Suprapubic skin (tissue), 4 donors: ENCODE measurements around the gene COX4I2. TPM values are rescaled to one million over a fixed set of nuclear protein-coding genes. Genes with fewer than 3 reads are reported as not detected.

Experiments used
- DNase-seq, 2 donors: peaks; one replicate each; pipeline ENCODE4 v3.0.0-alpha.2; 2019; ENCODE audit warnings: low spot score in 2 of 2
- H3K27ac ChIP-seq: fragments of 200-600 bp; sonication (generic); one replicate; pipeline ENCODE4 v1.5.1; 2019
- H3K27me3 ChIP-seq: fragments of 200-600 bp; sonication (generic); one replicate; pipeline ENCODE4 v1.5.1; 2019
- H3K36me3 ChIP-seq: fragments of 200-600 bp; sonication (generic); one replicate; pipeline ENCODE4 v1.5.1; 2019
- H3K4me1 ChIP-seq: fragments of 200-600 bp; sonication (generic); one replicate; pipeline ENCODE4 v1.5.1; 2019
- H3K4me3 ChIP-seq: fragments of 200-600 bp; sonication (generic); one replicate; pipeline ENCODE4 v1.5.1; 2019; ENCODE audit warnings: mild to moderate bottlenecking
- H3K9me3 ChIP-seq: fragments of 200-600 bp; sonication (generic); one replicate; pipeline ENCODE4 v1.5.1; 2019
- CTCF ChIP-seq, 2 donors: fragments of 200-600 bp in 1 of 2; fragments of 450-650 bp in 1 of 2; sonication (generic) in 1 of 2; IDR thresholded peaks; one replicate each; pipeline ENCODE4 v1.5.1; 2016 to 2019; ENCODE audit warnings: antibody characterized with exemption in 2 of 2, mild to moderate bottlenecking in 1 of 2, moderate library complexity in 1 of 2
- EP300 ChIP-seq: sonication (generic); formaldehyde crosslinking; IDR thresholded peaks from one replicate; pipeline ENCODE4 v1.6.1; 2017; ENCODE audit warnings: antibody characterized with exemption
- POLR2A ChIP-seq, 2 donors: fragments of 450-650 bp; IDR thresholded peaks; one replicate each; pipeline ENCODE4 v1.6.1; 2017; ENCODE audit warnings: antibody characterized with exemption in 2 of 2, mild to moderate bottlenecking in 2 of 2, moderate library complexity in 2 of 2
- POLR2AphosphoS5 ChIP-seq, 3 donors: sonication (generic); formaldehyde crosslinking; IDR thresholded peaks; one replicate each; pipeline ENCODE4 v1.6.1; 2017; ENCODE audit warnings: antibody characterized with exemption in 3 of 3
- WGBS: methylation state at CpG from one replicate; pipeline ENCODE4 v1.1.5; 2018; 5-methylcytosine and 5-hydroxymethylcytosine counted together
- total RNA-seq, 4 donors: library from RNA; depleted of rRNA; stranded (reverse); fragments of >200 nt; gene quantifications; one replicate each; pipeline ENCODE4 v1.1.0, GENCODE V29; 2016

The COX4I2 gene
- total RNA-seq, 4 donors from 2014 or later: 2.7 TPM; not detected in 3

GRCh38 chr20:31680286-31681127, 42.8 kb downstream of the COX4I2 start:
- no peak overlapping the region for H3K4me3 ChIP-seq
- H3K9me3 ChIP-seq: no peaks in the 10 kb centered on the region
- H3K36me3 ChIP-seq: peaks cover 9% of the 10 kb centered on the region
- TF ChIP-seq POLR2AphosphoS5 (IDR thresholded peaks at IDR 0.05) (no peak), CTCF (IDR thresholded peaks at IDR 0.05) (no peak), POLR2A (IDR thresholded peaks at IDR 0.05) (no peak), EP300 (no peak)
- H3K4me1 ChIP-seq: peaks cover 61% of the 10 kb centered on the region
- no peaks in the 10 kb centered on the region for H3K27me3 ChIP-seq
- DNase-seq: no peak
- 77% methylated on average over 7 of the region's 7 CpGs for WGBS
- no peak overlapping the region for H3K27ac ChIP-seq

GRCh38 chr20:31681128-31681727, 43.5 kb downstream of the COX4I2 start:
- H3K27me3 ChIP-seq: no peaks in the 10 kb centered on the region
- no peak for DNase-seq
- H3K4me3 ChIP-seq: no peak overlapping the region
- H3K9me3 ChIP-seq: no peaks in the 10 kb centered on the region
- peaks cover 13% of the 10 kb centered on the region for H3K36me3 ChIP-seq
- H3K4me1 ChIP-seq: peaks cover 61% of the 10 kb centered on the region
- no peak overlapping the region for H3K27ac ChIP-seq
- TF ChIP-seq POLR2A (IDR thresholded peaks at IDR 0.05) (no peak), CTCF (IDR thresholded peaks at IDR 0.05) (no peak), EP300 (no peak), POLR2AphosphoS5 (IDR thresholded peaks at IDR 0.05) (no peak)
- 83% methylated on average over 7 of the region's 7 CpGs for WGBS

GRCh38 chr20:31681769-31682168, 44.1 kb downstream of the COX4I2 start:
- Histone ChIP-seq H3K4me1 (peaks cover 58% of the 10 kb centered on the region), H3K36me3 (peaks cover 15% of the 10 kb centered on the region)

GRCh38 chr20:31682352-31682751, 44.6 kb downstream of the COX4I2 start:
- no peaks in the 10 kb centered on the region for H3K9me3 ChIP-seq
- no peak overlapping the region for H3K4me3 ChIP-seq
- H3K27ac ChIP-seq: no peak overlapping the region
- peaks cover 15% of the 10 kb centered on the region for H3K36me3 ChIP-seq
- WGBS: 94% methylated on average over 3 of the region's 3 CpGs
- H3K27me3 ChIP-seq: no peaks in the 10 kb centered on the region
- TF ChIP-seq POLR2AphosphoS5 (IDR thresholded peaks at IDR 0.05) (no peak), CTCF (IDR thresholded peaks at IDR 0.05) (no peak)
- peaks cover 54% of the 10 kb centered on the region for H3K4me1 ChIP-seq
- no peak for DNase-seq

More at GRCh38 chr20:31681769-31682168, 44.1 kb downstream of the COX4I2 start:
- no peak for DNase-seq
- 89% methylated on average over 3 of the region's 3 CpGs for WGBS
- H3K9me3 ChIP-seq: no peaks in the 10 kb centered on the region
- no peaks in the 10 kb centered on the region for H3K27me3 ChIP-seq
- no peak overlapping the region for H3K4me3 ChIP-seq
- TF ChIP-seq POLR2AphosphoS5 (IDR thresholded peaks at IDR 0.05) (no peak), POLR2A (IDR thresholded peaks at IDR 0.05) (no peak), CTCF (IDR thresholded peaks at IDR 0.05) (no peak), EP300 (no peak)
- H3K27ac ChIP-seq: no peak overlapping the region

- WGBS: 87% methylated on average over 2 of the region's 2 CpGs
- Histone ChIP-seq H3K27ac (no peak overlapping the region), H3K36me3 (peaks cover 18% of the 10 kb centered on the region), H3K27me3 (no peaks in the 10 kb centered on the region), H3K9me3 (no peaks in the 10 kb centered on the region), H3K4me1 (peaks cover 51% of the 10 kb centered on the region), H3K4me3 (no peak overlapping the region)
- no peak for DNase-seq
- TF ChIP-seq EP300 (no peak), POLR2AphosphoS5 (IDR thresholded peaks at IDR 0.05) (no peak), POLR2A (IDR thresholded peaks at IDR 0.05) (no peak), CTCF (IDR thresholded peaks at IDR 0.05) (no peak)
These were observed 45.2 kb downstream of the COX4I2 start for GRCh38 chr20:31682927-31683326.
